Effector memory CD4-positive, alpha-beta T cell (primary cell): ENCODE measurements around the gene CELSR1.

ENCODE experiments used
- DNase-seq, 3 donors: peaks; one replicate each; pipeline ENCODE4 v3.0.0-alpha.2; 2020
- H3K27ac ChIP-seq: 2 replicates; pipeline ENCODE4 v1.7.0; 2013; ENCODE audit warnings: mild to moderate bottlenecking, low read length, moderate library complexity; ENCODE audit not compliant: insufficient read depth, poor library complexity, severe bottlenecking
- H3K27me3 ChIP-seq: replicated peaks from 2 replicates; pipeline ENCODE4 v1.7.0; 2013; ENCODE audit warnings: mild to moderate bottlenecking, low read length; ENCODE audit not compliant: insufficient read depth, control insufficient read depth, poor library complexity, severe bottlenecking
- H3K36me3 ChIP-seq: 2 replicates; pipeline ENCODE4 v1.7.0; 2013; ENCODE audit warnings: mild to moderate bottlenecking, low read length, moderate library complexity; ENCODE audit not compliant: control insufficient read depth, insufficient read depth
- H3K4me1 ChIP-seq: 2 replicates; pipeline ENCODE4 v1.7.0; 2013; ENCODE audit warnings: low read length, mild to moderate bottlenecking; ENCODE audit not compliant: control insufficient read depth, insufficient read depth, poor library complexity, severe bottlenecking
- H3K4me3 ChIP-seq: 2 replicates; pipeline ENCODE4 v1.7.0; 2013; ENCODE audit warnings: low read length, low read depth, mild to moderate bottlenecking; ENCODE audit not compliant: insufficient read depth, poor library complexity, severe bottlenecking
- H3K9me3 ChIP-seq: 2 replicates; pipeline ENCODE4 v1.7.0; 2013; ENCODE audit warnings: mild to moderate bottlenecking, low read length, moderate library complexity; ENCODE audit not compliant: control insufficient read depth

The CELSR1 gene

DNA sequence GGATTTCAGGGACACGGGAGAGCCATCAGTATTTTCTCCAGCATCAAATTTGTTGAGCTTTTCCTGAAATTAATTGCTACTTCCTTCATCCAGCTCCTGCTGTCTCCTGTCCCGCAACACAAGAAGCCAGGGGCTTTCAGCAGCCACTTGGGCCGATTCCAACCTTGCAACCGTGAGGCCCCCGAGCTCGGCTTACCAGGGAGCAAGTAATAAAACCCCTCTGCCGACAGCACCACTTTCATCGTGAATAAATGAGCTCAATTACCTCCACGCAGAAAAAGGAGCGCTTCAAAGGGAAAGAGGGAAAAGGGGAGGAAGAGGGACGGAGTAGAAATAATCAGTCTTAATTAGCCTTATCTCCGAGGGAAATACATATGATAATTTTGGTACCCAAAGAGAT, 76.6 kb downstream of the CELSR1 start:
- Histone ChIP-seq H3K27me3 (no peaks in the 10 kb centered on the region), H3K9me3 (no peaks in the 10 kb centered on the region), H3K4me1 (no peaks in the 10 kb centered on the region), H3K4me3 (no peak overlapping the region), H3K27ac (no peak overlapping the region), H3K36me3 (no peaks in the 10 kb centered on the region)
- no peak for DNase-seq

GRCh38 chr22:46459347-46460065, 77.9 kb downstream of the CELSR1 start:
- Histone ChIP-seq H3K4me1 (no peaks in the 10 kb centered on the region), H3K36me3 (no peaks in the 10 kb centered on the region), H3K4me3 (no peak overlapping the region), H3K27ac (no peak overlapping the region), H3K27me3 (no peaks in the 10 kb centered on the region), H3K9me3 (no peaks in the 10 kb centered on the region)
- no peak for DNase-seq

DNA sequence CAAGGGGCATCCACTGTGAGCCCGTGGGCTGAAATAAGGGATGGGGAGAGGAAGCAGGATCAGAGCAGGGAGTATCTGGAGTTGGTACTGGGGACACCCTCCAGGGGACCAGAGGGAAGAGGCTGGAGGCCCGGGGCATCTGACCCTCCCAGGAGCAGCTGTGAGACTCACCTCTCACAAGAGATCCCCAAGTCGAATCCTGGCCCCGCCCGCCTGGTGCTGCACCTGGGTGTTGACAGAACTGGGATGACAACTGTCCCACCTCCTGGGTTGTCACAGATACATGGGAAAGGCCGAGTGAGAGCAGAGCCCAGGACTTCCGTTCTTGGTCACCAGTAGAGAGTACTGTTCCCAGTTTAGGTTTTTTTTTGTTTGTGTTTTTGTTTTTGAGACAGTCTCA, 78.9 kb downstream of the CELSR1 start:
- no peaks in the 10 kb centered on the region for H3K36me3 ChIP-seq

GRCh38 chr22:46457502-46458488, 79.6 kb downstream of the CELSR1 start:
- Histone ChIP-seq H3K9me3 (no peaks in the 10 kb centered on the region), H3K27me3 (no peaks in the 10 kb centered on the region), H3K4me1 (no peaks in the 10 kb centered on the region), H3K4me3 (no peak overlapping the region), H3K36me3 (no peaks in the 10 kb centered on the region), H3K27ac (no peak overlapping the region)
- no peak for DNase-seq

More for the DNA sequence above, 78.9 kb downstream of the CELSR1 start:
- no peak overlapping the region for H3K27ac ChIP-seq
- no peak for DNase-seq
- no peaks in the 10 kb centered on the region for H3K27me3 ChIP-seq
- no peak overlapping the region for H3K4me3 ChIP-seq
- H3K9me3 ChIP-seq = no peaks in the 10 kb centered on the region
- H3K4me1 ChIP-seq = no peaks in the 10 kb centered on the region

DNA sequence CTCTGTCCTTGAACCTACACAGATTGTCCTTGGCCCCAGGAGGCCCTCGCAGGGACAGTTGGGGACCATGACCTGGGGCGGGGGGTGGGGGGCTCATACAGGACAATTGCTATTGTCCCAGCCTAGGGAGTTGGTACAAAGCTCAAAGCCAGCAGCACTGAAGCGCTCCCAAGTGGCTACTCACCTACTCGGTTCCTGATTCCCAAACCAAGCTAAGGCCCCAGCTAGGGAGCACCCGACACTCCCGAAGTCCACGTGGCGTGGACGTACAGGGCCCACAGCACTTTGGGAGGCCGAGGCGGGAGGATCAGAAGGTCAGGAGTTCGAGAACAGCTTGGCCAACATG, 80.6 kb downstream of the CELSR1 start:
- DNase-seq = no peak
- Histone ChIP-seq H3K27ac (no peak overlapping the region), H3K9me3 (no peaks in the 10 kb centered on the region), H3K4me3 (no peak overlapping the region), H3K36me3 (no peaks in the 10 kb centered on the region), H3K27me3 (no peaks in the 10 kb centered on the region), H3K4me1 (no peaks in the 10 kb centered on the region)

GRCh38 chr22:46455446-46455845, 82.0 kb downstream of the CELSR1 start:
- H3K9me3 ChIP-seq = no peaks in the 10 kb centered on the region
- H3K4me1 ChIP-seq = no peaks in the 10 kb centered on the region
- H3K36me3 ChIP-seq = no peaks in the 10 kb centered on the region
- H3K27ac ChIP-seq = no peak overlapping the region
- H3K4me3 ChIP-seq = no peak overlapping the region
- DNase-seq = no peak
- H3K27me3 ChIP-seq = no peaks in the 10 kb centered on the region

GRCh38 chr22:46454504-46455269, 82.7 kb downstream of the CELSR1 start:
- Histone ChIP-seq H3K27me3 (no peaks in the 10 kb centered on the region), H3K27ac (no peak overlapping the region)

GRCh38 chr22:46453829-46454503, 83.5 kb downstream of the CELSR1 start:
- Histone ChIP-seq H3K27ac (no peak overlapping the region), H3K4me1 (no peaks in the 10 kb centered on the region), H3K4me3 (no peak overlapping the region), H3K9me3 (no peaks in the 10 kb centered on the region), H3K27me3 (no peaks in the 10 kb centered on the region), H3K36me3 (no peaks in the 10 kb centered on the region)
- no peak for DNase-seq

More at GRCh38 chr22:46454504-46455269, 82.7 kb downstream of the CELSR1 start:
- no peaks in the 10 kb centered on the region for H3K9me3 ChIP-seq
- no peak for DNase-seq
- H3K36me3 ChIP-seq = no peaks in the 10 kb centered on the region
- H3K4me3 ChIP-seq = no peak overlapping the region
- no peaks in the 10 kb centered on the region for H3K4me1 ChIP-seq

GRCh38 chr22:46453006-46453828, 84.2 kb downstream of the CELSR1 start:
- Histone ChIP-seq H3K9me3 (no peaks in the 10 kb centered on the region), H3K36me3 (no peaks in the 10 kb centered on the region), H3K4me1 (no peaks in the 10 kb centered on the region), H3K4me3 (no peak overlapping the region), H3K27me3 (no peaks in the 10 kb centered on the region), H3K27ac (no peak overlapping the region)
- no peak for DNase-seq
